AG09309 (cell line): ENCODE measurements around the gene NTRK2.

Source experiments
- DNase-seq: peaks from one replicate; pipeline ENCODE4 v3.0.0-alpha.2; 2010; ENCODE audit warnings: low read depth
- H3K4me3 ChIP-seq: 2 replicates; pipeline ENCODE4 v1.5.1; 2011; ENCODE audit warnings: mild to moderate bottlenecking, low read depth, low read length, moderate library complexity; ENCODE audit not compliant: control insufficient read depth
- CTCF ChIP-seq: IDR thresholded peaks from 2 replicates; pipeline ENCODE4 v1.5.1; 2011; ENCODE audit warnings: mild to moderate bottlenecking, low read depth, low read length, inconsistent platforms; ENCODE audit not compliant: insufficient read depth, control insufficient read depth; ENCODE audit errors: missing control alignments

NTRK2 gene

GRCh38 chr9:84903963-84904362 lies 234.4 kb downstream of the NTRK2 start:
- DNase-seq, result no peak
- TF ChIP-seq CTCF, result no peak
- no peak overlapping the region for H3K4me3 ChIP-seq

GRCh38 chr9:84916769-84917168 lies 247.2 kb downstream of the NTRK2 start:
- DNase-seq, result no peak
- TF ChIP-seq CTCF, result no peak
- H3K4me3 ChIP-seq, result no peak overlapping the region

GRCh38 chr9:84917366-84918070 lies 248.0 kb downstream of the NTRK2 start:
- H3K4me3 ChIP-seq, result no peak overlapping the region
- no peak for TF ChIP-seq CTCF
- DNase-seq, result no peak

- no peak for TF ChIP-seq CTCF
- H3K4me3 ChIP-seq, result no peak overlapping the region
- no peak for DNase-seq
Measured at GRCh38 chr9:84919440-84919839, 249.9 kb downstream of the NTRK2 start.

GRCh38 chr9:84921175-84921574 lies 251.6 kb downstream of the NTRK2 start:
- H3K4me3 ChIP-seq, result no peak overlapping the region
- no peak for DNase-seq
- TF ChIP-seq CTCF, result no peak

- no peak for TF ChIP-seq CTCF
- no peak for DNase-seq
- H3K4me3 ChIP-seq, result no peak overlapping the region
Measured at GRCh38 chr9:84922051-84922450, 252.5 kb downstream of the NTRK2 start.
